HEK293 (cell line): ENCODE data around the gene ZFR2.

Experiments
- CTCF ChIA-PET: fragments of 350-600 bp; formaldehyde crosslinking; extraction: SDS; loops from one replicate; lab custom pipeline; 2021; ENCODE audit warnings: antibody characterized with exemption; lab: Yijun Ruan, JAX
- POLR2A ChIA-PET: fragments of 300-600 bp; formaldehyde crosslinking; extraction: SDS; loops from one replicate; lab custom pipeline; 2020; ENCODE audit warnings: antibody characterized with exemption, inconsistent platforms; lab: Yijun Ruan, JAX
- H3K27ac ChIP-seq: fragments of 200-500 bp; sonication (Bioruptor generic); 2 replicates; pipeline ENCODE4 v1.5.1; 2014; ENCODE audit warnings: low read depth, low read length, control low read depth, inconsistent platforms; ENCODE audit errors: extremely low read depth
- H3K36me3 ChIP-seq, 2 experiments: fragments of 200-500 bp in 1 of 2; sonication (Bioruptor generic) in 1 of 2; 1 replicate in 1 of 2; 2 replicates in 1 of 2; pipeline ENCODE4 v1.5.1; 2014 to 2017; ENCODE audit warnings: inconsistent platforms in 2 of 2, low read length in 2 of 2; ENCODE audit not compliant: control insufficient read depth in 2 of 2, insufficient read depth in 1 of 2
- H3K4me1 ChIP-seq: fragments of 200-500 bp; sonication (Bioruptor generic); 2 replicates; pipeline ENCODE4 v1.5.1; 2014; ENCODE audit warnings: mild to moderate bottlenecking, low read length, inconsistent platforms; ENCODE audit not compliant: control insufficient read depth, insufficient read depth
- H3K4me3 ChIP-seq: 2 replicates; pipeline ENCODE4 v1.5.1; 2011; ENCODE audit warnings: low read depth, mild to moderate bottlenecking, control low read depth, low read length, moderate library complexity
- H3K9me3 ChIP-seq: fragments of 200-500 bp; sonication (Bioruptor generic); 2 replicates; pipeline ENCODE4 v1.5.1; 2014; ENCODE audit warnings: low read depth, low read length, inconsistent platforms; ENCODE audit not compliant: control insufficient read depth, insufficient read depth
- EGR2 ChIP-seq: fragments of 450-650 bp; formaldehyde crosslinking; IDR thresholded peaks from 2 replicates; pipeline ENCODE4 v1.5.1; 2016; ENCODE audit warnings: low read depth, missing biosample characterization, missing genetic modification characterization
- GLI4 ChIP-seq: fragments of 450-650 bp; formaldehyde crosslinking; IDR thresholded peaks from 2 replicates; pipeline ENCODE4 v1.5.1; 2016; ENCODE audit warnings: missing biosample characterization, missing genetic modification characterization
- HIC1 ChIP-seq: fragments of 450-650 bp; formaldehyde crosslinking; IDR thresholded peaks from 2 replicates; pipeline ENCODE4 v1.5.1; 2016; ENCODE audit warnings: missing biosample characterization, missing genetic modification characterization
- IKZF3 ChIP-seq: fragments of 450-650 bp; IDR thresholded peaks from 2 replicates; pipeline ENCODE4 v1.5.0; 2018; ENCODE audit warnings: missing biosample characterization, mild to moderate bottlenecking, missing genetic modification characterization, moderate library complexity
- KLF8 ChIP-seq: fragments of 450-650 bp; formaldehyde crosslinking; IDR thresholded peaks from 2 replicates; pipeline ENCODE4 v1.5.1; 2016; ENCODE audit warnings: missing biosample characterization, missing genetic modification characterization
- ZFHX2 ChIP-seq: fragments of 450-650 bp; formaldehyde crosslinking; conservative IDR thresholded peaks from 2 replicates; pipeline ENCODE4 v1.5.1; 2016; ENCODE audit warnings: missing biosample characterization, missing genetic modification characterization
- ZFP3 ChIP-seq: fragments of 450-650 bp; formaldehyde crosslinking; IDR thresholded peaks from 2 replicates; pipeline ENCODE4 v1.5.1; 2016; ENCODE audit warnings: low read depth, missing biosample characterization, missing genetic modification characterization
- ZNF114 ChIP-seq: fragments of 450-650 bp; formaldehyde crosslinking; IDR thresholded peaks from 2 replicates; pipeline ENCODE4 v1.5.0; 2017; ENCODE audit warnings: missing biosample characterization, missing genetic modification characterization
- ZNF169 ChIP-seq: fragments of 450-650 bp; formaldehyde crosslinking; IDR thresholded peaks from 2 replicates; pipeline ENCODE4 v1.5.1; 2016; ENCODE audit warnings: missing biosample characterization, missing genetic modification characterization
- ZNF248 ChIP-seq: fragments of 450-650 bp; formaldehyde crosslinking; IDR thresholded peaks from 2 replicates; pipeline ENCODE4 v1.5.1; 2017; ENCODE audit warnings: missing biosample characterization, missing genetic modification characterization
- ZNF48 ChIP-seq: fragments of 450-650 bp; formaldehyde crosslinking; IDR thresholded peaks from 2 replicates; pipeline ENCODE4 v1.5.1; 2016; ENCODE audit warnings: missing biosample characterization, missing genetic modification characterization
- ZNF580 ChIP-seq: fragments of 450-650 bp; formaldehyde crosslinking; IDR thresholded peaks from 2 replicates; pipeline ENCODE4 v1.5.1; 2016; ENCODE audit warnings: missing biosample characterization, missing genetic modification characterization
- ZNF600 ChIP-seq: fragments of 450-650 bp; formaldehyde crosslinking; IDR thresholded peaks from 2 replicates; pipeline ENCODE4 v1.5.1; 2016; ENCODE audit warnings: missing biosample characterization, missing genetic modification characterization
- ZXDB ChIP-seq: fragments of 450-650 bp; formaldehyde crosslinking; IDR thresholded peaks from 2 replicates; pipeline ENCODE4 v1.5.1; 2016; ENCODE audit warnings: missing biosample characterization, missing genetic modification characterization
- TF ChIP-seq, protein P1 (sequence below): fragments of 450-650 bp; formaldehyde crosslinking; IDR thresholded peaks from 2 replicates; pipeline ENCODE4 v1.5.1; 2016; ENCODE audit warnings: missing biosample characterization, missing genetic modification characterization

Gene ZFR2

GRCh38 chr19:3771000-3771905, 97.6 kb downstream of the ZFR2 start:
- no peak overlapping the region for H3K4me3 ChIP-seq

GRCh38 chr19:3770136-3770999, 98.5 kb downstream of the ZFR2 start:
- POLR2A ChIA-PET = interaction anchor here (1.0 to 1.6 kb wide), 4 partner anchors 7 to 263 kb away, joined by 3 to 8 read pairs (median 6); no protein-coding TSS in a partner anchor
- H3K27ac ChIP-seq = no peak overlapping the region
- no peak overlapping the region for H3K4me3 ChIP-seq
- H3K36me3 ChIP-seq = peaks cover 0 to 16% of the 10 kb centered on the region in 2 experiments; a peak in 2 of 3 replicates
- H3K4me1 ChIP-seq = no peaks in the 10 kb centered on the region
- CTCF ChIA-PET = interaction anchor here (0.6 kb wide), 2 partner anchors 29 to 467 kb away, joined by 3 to 4 read pairs; no protein-coding TSS in a partner anchor
- no peaks in the 10 kb centered on the region for H3K9me3 ChIP-seq
- TF ChIP-seq ZNF169 (tag by site-specific recombination) (no peak), EGR2 (tag by site-specific recombination) (peak; percentile 31; the same call in 1 of the 2 replicates)

More at GRCh38 chr19:3771000-3771905, 97.6 kb downstream of the ZFR2 start:
- ChIA-PET CTCF (interaction anchor here (0.6 kb wide), 1 partner anchor 468 kb away, joined by 3 read pairs; no protein-coding TSS in a partner anchor), POLR2A (interaction anchor here (1.0 to 1.6 kb wide), 2 partner anchors 8 to 14 kb away, joined by 3 to 8 read pairs; no protein-coding TSS in a partner anchor)
- TF ChIP-seq HIC1 (tag by site-specific recombination) (peak; percentile 28; the same call in 1 of the 2 replicates), ZNF600 (tag by site-specific recombination) (peak; percentile 34; the same call in 1 of the 2 replicates), ZNF114 (tag by site-specific recombination) (no peak), ZNF580 (peak; percentile 84; the same call in 1 of the 2 replicates), EGR2 (tag by site-specific recombination) (peak; percentile 94), IKZF3 (tag by site-specific recombination) (no peak), ZFHX2 (tag by site-specific recombination) (peak; percentile 88), ZFP3 (tag by site-specific recombination) (peak; percentile 98), GLI4 (tag by site-specific recombination) (peak; percentile 77; the same call in 1 of the 2 replicates), KLF8 (tag by site-specific recombination) (0 out of 2 replicates have a peak, but pooled peaks have one; percentile 12), ZNF48 (tag by site-specific recombination) (no peak), ZNF248 (tag by site-specific recombination) (no peak), ZXDB (tag by site-specific recombination) (no peak)
- TF ChIP-seq, protein P1, sequence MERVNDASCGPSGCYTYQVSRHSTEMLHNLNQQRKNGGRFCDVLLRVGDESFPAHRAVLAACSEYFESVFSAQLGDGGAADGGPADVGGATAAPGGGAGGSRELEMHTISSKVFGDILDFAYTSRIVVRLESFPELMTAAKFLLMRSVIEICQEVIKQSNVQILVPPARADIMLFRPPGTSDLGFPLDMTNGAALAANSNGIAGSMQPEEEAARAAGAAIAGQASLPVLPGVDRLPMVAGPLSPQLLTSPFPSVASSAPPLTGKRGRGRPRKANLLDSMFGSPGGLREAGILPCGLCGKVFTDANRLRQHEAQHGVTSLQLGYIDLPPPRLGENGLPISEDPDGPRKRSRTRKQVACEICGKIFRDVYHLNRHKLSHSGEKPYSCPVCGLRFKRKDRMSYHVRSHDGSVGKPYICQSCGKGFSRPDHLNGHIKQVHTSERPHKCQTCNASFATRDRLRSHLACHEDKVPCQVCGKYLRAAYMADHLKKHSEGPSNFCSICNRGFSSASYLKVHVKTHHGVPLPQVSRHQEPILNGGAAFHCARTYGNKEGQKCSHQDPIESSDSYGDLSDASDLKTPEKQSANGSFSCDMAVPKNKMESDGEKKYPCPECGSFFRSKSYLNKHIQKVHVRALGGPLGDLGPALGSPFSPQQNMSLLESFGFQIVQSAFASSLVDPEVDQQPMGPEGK (tag by site-specific recombination) = peak; percentile 32; the same call in 1 of the 2 replicates
- Histone ChIP-seq H3K4me1 (no peaks in the 10 kb centered on the region), H3K27ac (no peak overlapping the region), H3K36me3 (peaks cover 0 to 16% of the 10 kb centered on the region in 2 experiments; a peak in 2 of 3 replicates), H3K9me3 (no peaks in the 10 kb centered on the region)
